Measurements from ENCODE around the gene SGCA. TPM values are rescaled to one million over a fixed set of nuclear protein-coding genes. Genes with fewer than 3 reads are reported as not detected.

Gene SGCA
- total RNA-seq, 4 donors from 2014 or later = 72.7 to 145 (median 82.8) TPM

GRCh38 chr17:50213026-50214022 is 47.5 kb downstream of the SGCA start:
- no peaks in the 10 kb centered on the region for H3K36me3 ChIP-seq
- H3K4me3 ChIP-seq = no peak overlapping the region
- peaks cover 29 to 69% (median 58%) of the 10 kb centered on the region in 4 donors for H3K4me1 ChIP-seq
- no peaks in the 10 kb centered on the region for H3K27me3 ChIP-seq
- TF ChIP-seq EP300 (IDR thresholded peaks at IDR 0.05) (no peak), POLR2A (IDR thresholded peaks at IDR 0.05; ENCODE audit: low read depth) (no peak), CTCF (IDR thresholded peaks at IDR 0.05) (no peak), POLR2AphosphoS5 (IDR thresholded peaks at IDR 0.05) (no peak)
- peak overlapping the region in 1 of 4 donors; percentile 89 for H3K27ac ChIP-seq (replicated peaks in 1 of 4)
- 75% methylated on average over 9 of the region's 9 CpGs for WGBS
- no peaks in the 10 kb centered on the region for H3K9me3 ChIP-seq
- no peak for DNase-seq (ENCODE audit: extremely low spot score)
- intact Hi-C loops (cut with DNase I) = no loop called here

- Histone ChIP-seq H3K27me3 (no peaks in the 10 kb centered on the region), H3K4me3 (no peak overlapping the region), H3K9me3 (no peaks in the 10 kb centered on the region), H3K27ac (replicated peaks in 1 of 4) (peak overlapping the region; percentile 35 to 61 (median 42)), H3K4me1 (peaks cover 27 to 75% (median 59%) of the 10 kb centered on the region in 4 donors), H3K36me3 (no peaks in the 10 kb centered on the region)
- 83% methylated on average over 8 of the region's 8 CpGs for WGBS
- DNase-seq (ENCODE audit: extremely low spot score) = no peak
- intact Hi-C loops (cut with DNase I) = no loop called here
- TF ChIP-seq EP300 (IDR thresholded peaks at IDR 0.05) (no peak), POLR2A (IDR thresholded peaks at IDR 0.05; ENCODE audit: low read depth) (no peak), CTCF (IDR thresholded peaks at IDR 0.05) (no peak), POLR2AphosphoS5 (IDR thresholded peaks at IDR 0.05) (no peak)
Observed at GRCh38 chr17:50214976-50215760, 49.4 kb downstream of the SGCA start.

- WGBS = 30% methylated on average over 3 of the region's 3 CpGs
- no peaks in the 10 kb centered on the region for H3K27me3 ChIP-seq
- intact Hi-C loops (cut with DNase I) = no loop called here
- H3K27ac ChIP-seq (replicated peaks in 1 of 4) = peak overlapping the region; percentile 67 to 75 (median 68)
- no peak overlapping the region for H3K4me3 ChIP-seq
- no peak for DNase-seq (ENCODE audit: extremely low spot score)
- no peaks in the 10 kb centered on the region for H3K9me3 ChIP-seq
- peaks cover 30 to 75% (median 60%) of the 10 kb centered on the region in 4 donors for H3K4me1 ChIP-seq
- TF ChIP-seq POLR2AphosphoS5 (IDR thresholded peaks at IDR 0.05) (no peak), CTCF (IDR thresholded peaks at IDR 0.05) (no peak), POLR2A (IDR thresholded peaks at IDR 0.05; ENCODE audit: low read depth) (no peak), EP300 (IDR thresholded peaks at IDR 0.05) (no peak)
- H3K36me3 ChIP-seq = no peaks in the 10 kb centered on the region
Observed at GRCh38 chr17:50217591-50217990, 51.8 kb downstream of the SGCA start.

GRCh38 chr17:50218071-50218759 is 52.4 kb downstream of the SGCA start:
- DNase-seq (ENCODE audit: extremely low spot score) = no peak
- H3K36me3 ChIP-seq = no peaks in the 10 kb centered on the region
- TF ChIP-seq POLR2AphosphoS5 (IDR thresholded peaks at IDR 0.05) = peak in 1 of 2 donors; percentile 39
- TF ChIP-seq EP300 (IDR thresholded peaks at IDR 0.05) = no peak
- intact Hi-C loops (cut with DNase I) = no loop called here
- H3K9me3 ChIP-seq = no peaks in the 10 kb centered on the region
- 33% methylated on average over 3 of the region's 3 CpGs for WGBS
- no peak overlapping the region for H3K4me3 ChIP-seq
- H3K4me1 ChIP-seq = peaks cover 32 to 74% (median 65%) of the 10 kb centered on the region in 4 donors
- peak overlapping the region; percentile 67 to 75 (median 68) for H3K27ac ChIP-seq (replicated peaks in 1 of 4)
- no peaks in the 10 kb centered on the region for H3K27me3 ChIP-seq

Measured in esophagus muscularis mucosa (tissue), 4 donors.